Heart left ventricle (tissue), 16 donors: ENCODE data around the gene GALP. TPM values are rescaled to one million over a fixed set of nuclear protein-coding genes. Genes with fewer than 3 reads are reported as not detected.

Experiments
- ATAC-seq, 4 donors: fragments of 200-7000 bp; cut with Tn5 transposase; one replicate each; pipeline ENCODE4 v1.9.1; 2020 to 2022; ENCODE audit warnings: moderate library complexity in 4 of 4, mild to moderate bottlenecking in 3 of 4, moderate number of reproducible peaks in 1 of 4
- DNase-seq, 5 donors: peaks; one replicate each; pipeline ENCODE4 v3.0.0-alpha.2; 2020
- H3K27ac ChIP-seq, 12 donors: fragments of 200-600 bp; sonication (generic) in 4 of 12; one replicate each; pipeline versions ENCODE4 v1.5.0 to v1.8.0; 2016 to 2022; ENCODE audit warnings: mild to moderate bottlenecking in 2 of 12
- H3K27me3 ChIP-seq, 9 donors: fragments of 200-600 bp; sonication (generic) in 2 of 9; one replicate each; pipeline versions ENCODE4 v1.5.1 to v1.8.0; 2016 to 2022; ENCODE audit warnings: mild to moderate bottlenecking in 3 of 9
- H3K36me3 ChIP-seq, 9 donors: fragments of 200-600 bp; sonication (generic) in 2 of 9; one replicate each; pipeline versions ENCODE4 v1.5.0 to v1.8.0; 2018 to 2022; ENCODE audit warnings: mild to moderate bottlenecking in 2 of 9
- H3K4me1 ChIP-seq, 12 donors: fragments of 200-600 bp; sonication (generic) in 4 of 12; one replicate each; pipeline versions ENCODE4 v1.5.0 to v1.8.0; 2016 to 2022; ENCODE audit warnings: mild to moderate bottlenecking in 3 of 12
- H3K4me3 ChIP-seq, 12 donors: fragments of 200-600 bp; sonication (generic) in 4 of 12; one replicate each; pipeline versions ENCODE4 v1.5.0 to v1.8.0; 2017 to 2022; ENCODE audit warnings: mild to moderate bottlenecking in 9 of 12, moderate library complexity in 4 of 12
- H3K9me3 ChIP-seq, 12 donors: fragments of 200-600 bp; sonication (generic) in 4 of 12; one replicate each; pipeline versions ENCODE4 v1.5.0 to v1.8.0; 2016 to 2022; ENCODE audit warnings: mild to moderate bottlenecking in 1 of 12
- POLR2A ChIP-seq, 2 donors: fragments of 450-650 bp; IDR thresholded peaks; one replicate each; pipeline ENCODE4 v1.6.1; 2017; ENCODE audit warnings: antibody characterized with exemption in 2 of 2, mild to moderate bottlenecking in 2 of 2, moderate library complexity in 2 of 2
- WGBS, 4 donors: extraction: QIAGEN DNeasy Blood & Tissue Kit in 2 of 4; methylation state at CpG; one replicate each; pipeline versions ENCODE4 v1.1.5 to v1.1.7; 2013 to 2018; 5-methylcytosine and 5-hydroxymethylcytosine counted together
- intact Hi-C, 10 donors: fragments of 100-400 bp; cut with DNase I; formaldehyde crosslinking; loops; one replicate each; pipeline versions ENCODE4 v1.11.1 to v1.14.2; 2022
- polyA plus RNA-seq, 2 donors: library from polyadenylated mRNA; stranded (reverse); fragments of 200-250 nt; gene quantifications; one replicate each; pipeline ENCODE4 v1.2.3, GENCODE V29; 2013
- total RNA-seq, 9 donors: library from RNA; depleted of rRNA in 2 of 9; stranded (reverse); fragments of >200 nt in 2 of 9; fragmentation: NEBNext Ultra II Directional in 3 of 9; extraction: Animal tissue kit (Norgen Biotek cat#: 25700) in 3 of 9; gene quantifications; one replicate each; pipeline versions ENCODE4 v1.1.0 to v1.2.4, GENCODE V29; 2016 to 2023
- TF ChIP-seq, protein P1 (sequence below), 12 donors: fragments of 200-600 bp; sonication (generic) in 4 of 12; IDR thresholded peaks; one replicate each; pipeline versions ENCODE4 v1.5.0 to v1.8.0; 2018 to 2022; ENCODE audit warnings: antibody characterized with exemption in 12 of 12, mild to moderate bottlenecking in 5 of 12
- donor health status: ischemic (EF 13 %, LVEDD 7.1; RV severe dilation, severe dysfunction).
- donor health status: healthy with polysubstance abuse.
- donor health status: DM: no; HTN: yes; CAD: no.
- donor health status: DM: no; HTN: no; CAD: no.
- donor health status: ischemic (EF 25% LVEDD 6.9; RV normal size, moderate dysfunction).
- donor health status: ischemic (EF 25% LVEDD 5.7; RV mildly dilated, moderate dysfunction).
- donor health status: healthy.
- donor health status: DM: yes; HTN: yes; CAD: no.
- donor health status: ischemic (EF 35%, LVEDD 5.7; RV mildly dilated, moderate dysfunction).
- donor health status: nonischemic (EF 11% LVEDD 7.7; RV severe dilation, severe dysfunction).
- donor health status: DM: yes; HTN: yes; CAD: no.
- donor health status: PGD.
- donor health status: ischemic (EF 29% LVEDD 5.4; RV normal size, mild dysfunction).
- donor health status: nonischemic (EF 23%, LVEDD 6.1; RV moderate dilation, normal function).

Gene GALP
- total and polyA plus RNA-seq, 11 donors: not detected

DNA sequence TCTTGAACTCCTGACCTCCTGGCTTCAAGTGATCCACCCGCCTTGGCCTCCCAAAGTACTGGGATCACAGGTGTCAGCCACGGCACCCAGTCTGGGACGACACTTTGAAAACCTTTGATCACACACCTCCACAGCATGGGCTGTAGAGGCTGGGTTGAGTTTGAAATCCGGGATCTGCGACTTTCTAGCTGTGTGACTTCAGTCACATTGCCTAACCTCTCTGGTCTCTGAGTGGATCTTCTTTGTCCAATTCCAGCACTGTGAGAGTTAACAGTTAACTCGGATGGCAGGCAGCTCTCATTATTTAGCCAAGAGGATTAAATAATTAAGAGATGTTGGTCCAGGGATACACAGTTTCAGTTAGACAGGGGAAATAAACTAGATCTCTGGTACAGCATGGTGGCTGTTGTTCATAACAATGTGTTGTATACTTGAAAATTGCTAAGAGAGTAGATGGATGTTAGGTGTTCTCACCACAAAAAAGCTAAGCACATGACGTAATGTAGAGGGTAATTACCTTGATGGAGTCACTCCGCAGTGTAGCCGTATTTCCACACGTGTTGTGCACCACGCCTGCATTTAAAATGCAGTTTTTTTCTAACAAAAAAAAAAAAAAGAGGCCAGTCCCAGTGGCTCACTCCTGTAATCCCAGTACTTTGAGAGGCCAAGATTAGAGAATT lies 1.9 kb downstream of the GALP start:
- ATAC-seq (no peak), DNase-seq (no peak)
- Histone ChIP-seq H3K9me3 (no peaks in the 10 kb centered on the region), H3K27me3 (peaks cover 0 to 35% (median 9%) of the 10 kb centered on the region in 9 donors), H3K4me1 (no peaks in the 10 kb centered on the region), H3K27ac (no peak overlapping the region), H3K4me3 (no peak overlapping the region), H3K36me3 (no peaks in the 10 kb centered on the region)
- intact Hi-C loops: loop anchor here in 3 of 10 donors (10.0 kb wide), 3 partner anchors 157 to 177 kb away; no protein-coding TSS in a partner anchor
- WGBS, 4 donors: 62 to 67% (median 63%) methylated on average over 11 of the region's 11 CpGs
- TF ChIP-seq, protein P1, sequence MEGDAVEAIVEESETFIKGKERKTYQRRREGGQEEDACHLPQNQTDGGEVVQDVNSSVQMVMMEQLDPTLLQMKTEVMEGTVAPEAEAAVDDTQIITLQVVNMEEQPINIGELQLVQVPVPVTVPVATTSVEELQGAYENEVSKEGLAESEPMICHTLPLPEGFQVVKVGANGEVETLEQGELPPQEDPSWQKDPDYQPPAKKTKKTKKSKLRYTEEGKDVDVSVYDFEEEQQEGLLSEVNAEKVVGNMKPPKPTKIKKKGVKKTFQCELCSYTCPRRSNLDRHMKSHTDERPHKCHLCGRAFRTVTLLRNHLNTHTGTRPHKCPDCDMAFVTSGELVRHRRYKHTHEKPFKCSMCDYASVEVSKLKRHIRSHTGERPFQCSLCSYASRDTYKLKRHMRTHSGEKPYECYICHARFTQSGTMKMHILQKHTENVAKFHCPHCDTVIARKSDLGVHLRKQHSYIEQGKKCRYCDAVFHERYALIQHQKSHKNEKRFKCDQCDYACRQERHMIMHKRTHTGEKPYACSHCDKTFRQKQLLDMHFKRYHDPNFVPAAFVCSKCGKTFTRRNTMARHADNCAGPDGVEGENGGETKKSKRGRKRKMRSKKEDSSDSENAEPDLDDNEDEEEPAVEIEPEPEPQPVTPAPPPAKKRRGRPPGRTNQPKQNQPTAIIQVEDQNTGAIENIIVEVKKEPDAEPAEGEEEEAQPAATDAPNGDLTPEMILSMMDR (IDR thresholded peaks at IDR 0.05): no peak

DNA sequence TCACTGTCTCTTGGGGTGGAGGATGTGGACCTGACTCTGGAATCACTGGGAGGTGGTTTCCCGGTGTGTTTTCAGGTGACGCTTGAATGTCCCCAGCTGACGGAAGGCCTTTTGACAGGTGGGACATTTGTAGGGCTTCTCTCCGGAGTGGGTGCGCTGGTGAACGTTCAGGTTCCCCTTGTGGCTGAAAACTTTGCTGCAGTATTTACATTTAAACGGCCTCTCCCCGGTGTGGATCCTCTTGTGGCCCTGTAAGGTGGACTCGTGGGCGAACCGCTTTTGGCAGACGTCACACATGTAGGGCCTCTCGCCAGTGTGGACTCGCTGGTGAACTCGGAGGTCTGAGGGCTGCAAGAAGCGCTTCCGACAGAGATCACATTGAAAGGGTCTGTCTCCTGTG lies 14.0 kb downstream of the GALP start:
- Histone ChIP-seq H3K9me3 (no peaks in the 10 kb centered on the region), H3K27ac (no peak overlapping the region), H3K4me1 (no peaks in the 10 kb centered on the region), H3K4me3 (no peak overlapping the region), H3K36me3 (no peaks in the 10 kb centered on the region), H3K27me3 (peaks cover 0 to 17% (median 0%) of the 10 kb centered on the region in 9 donors)
- ATAC-seq (no peak), DNase-seq (no peak)
- TF ChIP-seq, protein P1 (IDR thresholded peaks at IDR 0.05): no peak
- TF ChIP-seq POLR2A (IDR thresholded peaks at IDR 0.05): no peak
- WGBS, 4 donors: 75 to 82% (median 78%) methylated on average over 17 of the region's 17 CpGs
- intact Hi-C loops: no loop called here

DNA sequence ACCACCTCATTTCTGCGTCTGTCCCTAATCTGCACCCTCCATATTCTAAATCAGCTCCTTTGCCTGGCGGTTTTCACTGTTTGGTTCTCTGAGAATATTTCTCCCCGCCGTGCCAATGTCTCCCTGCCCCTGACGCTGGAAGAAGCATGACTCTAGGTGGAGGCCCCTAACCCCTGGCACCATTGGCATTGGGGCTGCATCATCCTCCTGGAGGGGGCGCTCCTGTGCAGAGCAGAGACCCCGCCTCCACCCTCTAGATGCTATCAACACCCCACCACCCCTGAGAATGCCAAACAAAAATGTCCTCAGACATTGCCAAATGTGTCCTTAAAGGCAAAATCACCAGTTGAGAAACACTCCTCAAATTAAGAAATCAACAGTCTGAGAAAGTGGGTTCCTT lies 15.3 kb downstream of the GALP start:
- intact Hi-C loops: no loop called here
- ATAC-seq (no peak), DNase-seq (no peak)
- WGBS, 4 donors: 68 to 83% (median 77%) methylated on average over 7 of the region's 7 CpGs
- Histone ChIP-seq H3K9me3 (no peaks in the 10 kb centered on the region), H3K36me3 (no peaks in the 10 kb centered on the region), H3K27me3 (peaks cover 0 to 14% (median 0%) of the 10 kb centered on the region in 9 donors), H3K4me3 (no peak overlapping the region), H3K4me1 (no peaks in the 10 kb centered on the region), H3K27ac (no peak overlapping the region)
- TF ChIP-seq, protein P1 (IDR thresholded peaks at IDR 0.05): no peak
- TF ChIP-seq POLR2A (IDR thresholded peaks at IDR 0.05): no peak

DNA sequence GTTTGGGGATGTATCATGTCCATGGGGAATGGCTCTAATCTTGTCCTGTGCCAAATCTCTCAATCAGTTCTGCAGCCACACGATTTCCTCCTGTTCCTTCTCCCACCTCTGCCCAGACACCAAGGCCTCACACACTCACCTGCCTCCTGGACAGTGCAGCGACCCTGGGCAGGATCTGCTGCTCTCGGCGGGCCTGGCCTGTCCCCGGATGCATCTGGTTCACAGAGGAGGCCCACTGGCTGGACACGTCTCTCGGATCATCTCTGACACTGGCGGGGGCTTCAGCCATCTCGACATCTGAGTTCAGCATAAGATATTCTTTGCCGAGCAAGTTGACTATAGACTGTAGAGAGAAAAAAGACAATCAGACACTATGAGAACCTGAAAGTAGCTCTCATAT lies 15.9 kb downstream of the GALP start:
- no peak for ATAC-seq
- H3K4me1 ChIP-seq: no peaks in the 10 kb centered on the region
- TF ChIP-seq, protein P1 (IDR thresholded peaks at IDR 0.05): no peak
- TF ChIP-seq POLR2A (IDR thresholded peaks at IDR 0.05): no peak
- H3K27me3 ChIP-seq: peaks cover 0 to 10% (median 0%) of the 10 kb centered on the region in 9 donors
- no peaks in the 10 kb centered on the region for H3K9me3 ChIP-seq
- DNase-seq: no peak
- no peaks in the 10 kb centered on the region for H3K36me3 ChIP-seq
- no peak overlapping the region for H3K27ac ChIP-seq
- intact Hi-C loops: no loop called here
- no peak overlapping the region for H3K4me3 ChIP-seq
- 80 to 85% (median 82%) methylated on average over 10 of the region's 10 CpGs for WGBS, 4 donors
